IMR-90 (cell line): ENCODE results near the gene LPAR2. TPM values are rescaled to one million over a fixed set of nuclear protein-coding genes. Genes with fewer than 3 reads are reported as not detected.
A peak's percentile ranks its signal among the peaks of the same experiment; 100 is the strongest.

Source experiments
- ATAC-seq: fragments of 200-7000 bp; cut with Tn5 transposase; 2 replicates; pipeline ENCODE4 v1.9.1; 2020; ENCODE audit warnings: low read depth, mild to moderate bottlenecking, moderate library complexity
- BruUV-seq: library from RNA; stranded (reverse); fragments of 400-500 nt; replicated peaks from 2 replicates; lab custom pipeline; 2021; lab: Mats Ljungman, UMichigan
- CTCF ChIA-PET: fragments of 300-600 bp; formaldehyde crosslinking; extraction: SDS; loops from one replicate; lab custom pipeline; 2021; ENCODE audit warnings: antibody characterized with exemption; lab: Yijun Ruan, JAX
- POLR2A ChIA-PET: fragments of 300-600 bp; sonication (Branson Sonifier 250); formaldehyde crosslinking; loops from one replicate; lab custom pipeline; 2022; ENCODE audit warnings: antibody characterized with exemption; ENCODE audit not compliant: unreplicated experiment; lab: Charles Lee
- DNase-seq: peaks from one replicate; pipeline ENCODE4 v3.0.0; 2013
- H2AFZ ChIP-seq: replicated peaks from 2 replicates; pipeline ENCODE3; 2013; ENCODE audit warnings: low read length, mild to moderate bottlenecking; ENCODE audit not compliant: poor library complexity
- H2AK5ac ChIP-seq: 2 replicates; pipeline ENCODE4 v1.6.1; 2013; ENCODE audit warnings: low read depth, low read length, inconsistent platforms
- H2AK9ac ChIP-seq: replicated peaks from 2 replicates; pipeline ENCODE3; 2013; ENCODE audit warnings: mild to moderate bottlenecking, low read depth, low read length, moderate library complexity; ENCODE audit not compliant: poor library complexity
- H2BK120ac ChIP-seq: 2 replicates; pipeline ENCODE4 v1.6.1; 2013; ENCODE audit warnings: low read depth, low read length, inconsistent platforms
- H2BK15ac ChIP-seq: 3 replicates; pipeline ENCODE4 v1.6.1; 2013; ENCODE audit warnings: low read depth, low read length, inconsistent platforms
- H2BK20ac ChIP-seq: 2 replicates; pipeline ENCODE4 v1.6.1; 2013; ENCODE audit warnings: low read depth, mild to moderate bottlenecking, inconsistent platforms, low read length, moderate library complexity
- H2BK5ac ChIP-seq: 2 replicates; pipeline ENCODE4 v1.6.1; 2013; ENCODE audit warnings: mild to moderate bottlenecking, low read depth, low read length, inconsistent platforms; ENCODE audit not compliant: poor library complexity, severe bottlenecking
- H3K14ac ChIP-seq: replicated peaks from 2 replicates; pipeline ENCODE4 v1.6.1; 2013; ENCODE audit warnings: low read depth, low read length, inconsistent platforms
- H3K18ac ChIP-seq: 2 replicates; pipeline ENCODE4 v1.6.1; 2013; ENCODE audit warnings: low read depth, low read length, control low read depth
- H3K23ac ChIP-seq: 2 replicates; pipeline ENCODE4 v1.6.1; 2013; ENCODE audit warnings: low read depth, low read length, inconsistent platforms
- H3K27ac ChIP-seq: 2 replicates; pipeline ENCODE4 v1.5.1; 2013; ENCODE audit warnings: mild to moderate bottlenecking, control low read depth, low read length; ENCODE audit not compliant: insufficient read depth
- H3K27me3 ChIP-seq: 2 replicates; pipeline ENCODE4 v1.6.1; 2013; ENCODE audit warnings: low read length; ENCODE audit not compliant: control insufficient read depth, insufficient read depth
- H3K36me3 ChIP-seq: 2 replicates; pipeline ENCODE4 v1.6.1; 2013; ENCODE audit warnings: low read length, mixed read lengths; ENCODE audit not compliant: control insufficient read depth, insufficient read depth
- H3K4ac ChIP-seq: 2 replicates; pipeline ENCODE4 v1.6.1; 2013; ENCODE audit warnings: low read depth, low read length, inconsistent platforms
- H3K4me1 ChIP-seq: 2 replicates; pipeline ENCODE4 v1.6.1; 2013; ENCODE audit warnings: low read length, mixed read lengths; ENCODE audit not compliant: control insufficient read depth, insufficient read depth
- H3K4me2 ChIP-seq: 2 replicates; pipeline ENCODE4 v1.6.1; 2013; ENCODE audit warnings: low read depth, mild to moderate bottlenecking, control low read depth, low read length, moderate library complexity
- H3K4me3 ChIP-seq: 2 replicates; pipeline ENCODE4 v1.5.1; 2013; ENCODE audit warnings: low read depth, mild to moderate bottlenecking, control low read depth, low read length, moderate library complexity; ENCODE audit not compliant: insufficient read depth
- H3K56ac ChIP-seq: 2 replicates; pipeline ENCODE4 v1.6.1; 2013; ENCODE audit warnings: low read length, inconsistent platforms; ENCODE audit not compliant: insufficient read depth; ENCODE audit errors: extremely low read depth
- H3K79me1 ChIP-seq, 2 experiments: 2 replicates each; pipeline ENCODE4 v1.6.1; 2013; ENCODE audit warnings: low read length in 2 of 2, inconsistent platforms in 1 of 2, low read depth in 1 of 2
- H3K9ac ChIP-seq: 2 replicates; pipeline ENCODE4 v1.6.1; 2013; ENCODE audit warnings: low read depth, low read length, control low read depth
- H3K9me1 ChIP-seq: 2 replicates; pipeline ENCODE4 v1.6.1; 2013; ENCODE audit warnings: low read length, inconsistent platforms; ENCODE audit not compliant: insufficient read depth
- H3K9me3 ChIP-seq: 2 replicates; pipeline ENCODE4 v1.6.1; 2013; ENCODE audit warnings: low read length; ENCODE audit not compliant: control insufficient read depth, insufficient read depth
- H4K20me1 ChIP-seq: 2 replicates; pipeline ENCODE4 v1.6.1; 2013; ENCODE audit warnings: low read length, inconsistent platforms; ENCODE audit not compliant: insufficient read depth
- H4K5ac ChIP-seq: 2 replicates; pipeline ENCODE4 v1.6.1; 2013; ENCODE audit warnings: mild to moderate bottlenecking, low read depth, low read length, control low read depth
- H4K8ac ChIP-seq, 2 experiments: 2 replicates each; pipeline ENCODE4 v1.6.1; 2013; ENCODE audit warnings: low read depth in 2 of 2, low read length in 2 of 2, control low read depth in 1 of 2, inconsistent platforms in 1 of 2
- H4K91ac ChIP-seq: 2 replicates; pipeline ENCODE4 v1.6.1; 2013; ENCODE audit warnings: low read depth, low read length, inconsistent platforms; ENCODE audit not compliant: insufficient read depth
- BHLHE40 ChIP-seq: fragments of 150-350 bp; IDR thresholded peaks from 2 replicates; pipeline ENCODE4 v1.6.1; 2016; ENCODE audit warnings: mild to moderate bottlenecking, low read depth, low read length
- CEBPB ChIP-seq: IDR thresholded peaks from 2 replicates; pipeline ENCODE4 v1.6.1; 2012; ENCODE audit warnings: low read depth, low read length, improper control_type of control experiment
- CHD1 ChIP-seq: IDR thresholded peaks from 2 replicates; pipeline ENCODE4 v1.6.1; 2012; ENCODE audit warnings: low read depth, low read length, improper control_type of control experiment
- FOS ChIP-seq: fragments of 150-350 bp; IDR thresholded peaks from 2 replicates; pipeline ENCODE4 v1.6.1; 2016; ENCODE audit warnings: low read depth, low read length
- MAFK ChIP-seq: IDR thresholded peaks from 2 replicates; pipeline ENCODE4 v1.6.1; 2012; ENCODE audit warnings: low read depth, low read length, improper control_type of control experiment
- MAZ ChIP-seq: IDR thresholded peaks from 2 replicates; pipeline ENCODE4 v1.6.1; 2012; ENCODE audit warnings: low read depth, mild to moderate bottlenecking, low read length, improper control_type of control experiment, moderate library complexity, borderline replicate concordance
- MXI1 ChIP-seq: IDR thresholded peaks from 2 replicates; pipeline ENCODE4 v1.6.1; 2012; ENCODE audit warnings: low read depth, mild to moderate bottlenecking, low read length, moderate library complexity, borderline replicate concordance
- NFE2L2 ChIP-seq: fragments of 150-350 bp; IDR thresholded peaks from 2 replicates; pipeline ENCODE4 v1.6.1; 2016; ENCODE audit warnings: low read depth, mild to moderate bottlenecking, low read length
- POLR2A ChIP-seq: IDR thresholded peaks from 2 replicates; pipeline ENCODE4 v1.6.1; 2012; ENCODE audit warnings: mild to moderate bottlenecking, low read depth, low read length
- RAD21 ChIP-seq: IDR thresholded peaks from 2 replicates; pipeline ENCODE4 v1.6.1; 2012; ENCODE audit warnings: low read length, improper control_type of control experiment
- RCOR1 ChIP-seq: IDR thresholded peaks from 2 replicates; pipeline ENCODE4 v1.6.1; 2012; ENCODE audit warnings: mild to moderate bottlenecking, low read length, improper control_type of control experiment; ENCODE audit not compliant: insufficient replicate concordance
- RFX5 ChIP-seq: IDR thresholded peaks from 2 replicates; pipeline ENCODE4 v1.8.0; 2012; ENCODE audit warnings: low read depth, mild to moderate bottlenecking, low read length, moderate library complexity
- SMC3 ChIP-seq: fragments of 150-350 bp; IDR thresholded peaks from 2 replicates; pipeline ENCODE4 v1.6.1; 2016; ENCODE audit warnings: low read depth, mild to moderate bottlenecking, antibody characterized with exemption, low read length, moderate library complexity
- WGBS, 2 experiments: methylation state at CpG; one replicate each; pipeline versions ENCODE4 v1.1.5 to v1.1.7; 2013; ENCODE audit warnings: missing lambda C conversion rate in 2 of 2; ENCODE audit not compliant: insufficient read length in 1 of 2; ENCODE audit errors: extremely low coverage in 2 of 2; 5-methylcytosine and 5-hydroxymethylcytosine counted together
- dilution Hi-C: fragments of 300-500 bp; cut with HindIII; formaldehyde crosslinking; loops from one replicate; pipeline ENCODE4 v1.14.3; 2018; ENCODE audit warnings: low sequenced_read_pairs; ENCODE audit not compliant: unreplicated experiment
- in situ Hi-C: fragments of 300-500 bp; cut with MboI; formaldehyde crosslinking; loops from 3 replicates; pipeline ENCODE4 v1.14.3; 2019; ENCODE audit warnings: low sequenced_read_pairs, inconsistent platforms, mixed read lengths
- intact Hi-C: fragments of 100-400 bp; cut with micrococcal nuclease; formaldehyde crosslinking; loops from 2 replicates; pipeline ENCODE4 v1.10.0; 2022
- polyA plus RNA-seq, 3 experiments: library from polyadenylated mRNA; depleted of rRNA; stranded (reverse); fragments of >200 nt; gene quantifications; 2 replicates each; pipeline ENCODE4 v1.2.3, GENCODE V29; 2012; ENCODE audit warnings: low replicate concordance in 1 of 3
- total RNA-seq: library from RNA; depleted of rRNA; stranded (reverse); fragments of >200 nt; gene quantifications from 2 replicates; pipeline ENCODE4 v1.2.3, GENCODE V29; 2012
- TF ChIP-seq, protein P1 (sequence below): conservative IDR thresholded peaks from 2 replicates; pipeline ENCODE4 v1.5.1; 2012; ENCODE audit warnings: mild to moderate bottlenecking, low read depth, low read length, improper control_type of control experiment
- TF ChIP-seq, protein P2 (sequence below): fragments of 150-350 bp; IDR thresholded peaks from 2 replicates; pipeline ENCODE4 v1.6.1; 2017; ENCODE audit warnings: mild to moderate bottlenecking, antibody characterized with exemption, low read length, low read depth
- TF ChIP-seq, protein P3 (sequence below): fragments of 150-350 bp; IDR thresholded peaks from 2 replicates; pipeline ENCODE4 v1.6.1; 2016; ENCODE audit warnings: low read depth, mild to moderate bottlenecking, low read length, moderate library complexity, borderline replicate concordance

The LPAR2 gene
- total and polyA plus RNA-seq, 2 of the 4 experiments (the other 2 are of a cell fraction) = under 0.01 to 5.4 TPM

DNA sequence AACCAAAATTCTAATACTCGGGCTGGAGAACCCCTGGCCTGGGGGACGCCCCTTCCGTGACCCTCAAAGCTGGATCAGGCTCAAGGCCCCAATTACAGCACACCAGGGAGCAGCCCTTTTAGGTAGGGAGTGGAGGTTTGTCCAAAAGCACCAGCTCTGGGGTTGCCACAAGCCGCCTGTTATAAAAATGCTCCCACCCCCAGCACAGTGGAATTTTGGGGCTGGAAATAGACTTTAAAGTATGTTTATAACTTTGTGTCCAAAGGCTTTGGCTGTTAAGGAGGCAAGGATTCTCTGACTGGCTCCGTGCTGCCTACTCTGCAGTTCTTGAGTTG, 16.0 kb upstream of the LPAR2 start:
- Histone ChIP-seq H2AFZ (peak overlapping the region; percentile 94), H3K9ac (no peak overlapping the region), H3K27ac (no peak overlapping the region), H3K9me1 (peaks cover 3% of the 10 kb centered on the region; the same call in 1 of the 2 replicates), H2AK5ac (no peak overlapping the region), H3K36me3 (peaks cover 30% of the 10 kb centered on the region), H2BK15ac (no peak overlapping the region), H2BK120ac (no peak overlapping the region), H3K9me3 (no peaks in the 10 kb centered on the region), H4K5ac (no peak overlapping the region), H2BK5ac (no peak overlapping the region), H3K14ac (no peak overlapping the region), H3K4me3 (no peak overlapping the region), H2BK20ac (no peak overlapping the region), H3K4me1 (0 out of 2 replicates have a peak, but pooled peaks cover 2% of the 10 kb centered on the region), H4K91ac (no peak overlapping the region), H4K8ac (no peak overlapping the region), H2AK9ac (peak overlapping the region; percentile 60), H3K56ac (no peak overlapping the region), H3K18ac (no peak overlapping the region), H4K20me1 (0 out of 2 replicates have a peak, but pooled peaks cover 3% of the 10 kb centered on the region), H3K4me2 (no peak overlapping the region), H3K79me1 (peaks cover 3 to 19% of the 10 kb centered on the region in 2 experiments), H3K27me3 (no peaks in the 10 kb centered on the region), H3K4ac (no peak overlapping the region), H3K23ac (no peak overlapping the region)
- in situ Hi-C loops (loop anchor here (5.0 to 25.0 kb wide), 2 partner anchors 107 to 257 kb away; partner anchors contain the start of gene CILP2), intact Hi-C loops (loop anchor here (5.0 kb wide), 1 partner anchor 92 kb away; no protein-coding TSS in a partner anchor), dilution Hi-C loops (no loop called here)
- no CpG with 5 or more reads among the region's 5 CpGs for WGBS, 2 experiments
- ATAC-seq = no peak; the same call in 1 of the 2 replicates
- ChIA-PET CTCF (interaction anchor here (0.5 to 1.7 kb wide), 5 partner anchors 10 to 115 kb away, joined by 3 to 11 read pairs (median 3); no protein-coding TSS in a partner anchor), POLR2A (no interaction called here)
- no TSS peak for BruUV-seq
- no peak for DNase-seq
- TF ChIP-seq MAFK (no peak), FOS (no peak), CEBPB (no peak), RFX5 (no peak), MAZ (no peak), BHLHE40 (no peak), SMC3 (no peak), MXI1 (no peak; the same call in 1 of the 2 replicates), RAD21 (no peak), CHD1 (no peak), RCOR1 (no peak), NFE2L2 (no peak), POLR2A (no peak)
- TF ChIP-seq, protein P1, sequence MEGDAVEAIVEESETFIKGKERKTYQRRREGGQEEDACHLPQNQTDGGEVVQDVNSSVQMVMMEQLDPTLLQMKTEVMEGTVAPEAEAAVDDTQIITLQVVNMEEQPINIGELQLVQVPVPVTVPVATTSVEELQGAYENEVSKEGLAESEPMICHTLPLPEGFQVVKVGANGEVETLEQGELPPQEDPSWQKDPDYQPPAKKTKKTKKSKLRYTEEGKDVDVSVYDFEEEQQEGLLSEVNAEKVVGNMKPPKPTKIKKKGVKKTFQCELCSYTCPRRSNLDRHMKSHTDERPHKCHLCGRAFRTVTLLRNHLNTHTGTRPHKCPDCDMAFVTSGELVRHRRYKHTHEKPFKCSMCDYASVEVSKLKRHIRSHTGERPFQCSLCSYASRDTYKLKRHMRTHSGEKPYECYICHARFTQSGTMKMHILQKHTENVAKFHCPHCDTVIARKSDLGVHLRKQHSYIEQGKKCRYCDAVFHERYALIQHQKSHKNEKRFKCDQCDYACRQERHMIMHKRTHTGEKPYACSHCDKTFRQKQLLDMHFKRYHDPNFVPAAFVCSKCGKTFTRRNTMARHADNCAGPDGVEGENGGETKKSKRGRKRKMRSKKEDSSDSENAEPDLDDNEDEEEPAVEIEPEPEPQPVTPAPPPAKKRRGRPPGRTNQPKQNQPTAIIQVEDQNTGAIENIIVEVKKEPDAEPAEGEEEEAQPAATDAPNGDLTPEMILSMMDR = no peak
- TF ChIP-seq, protein P2, sequence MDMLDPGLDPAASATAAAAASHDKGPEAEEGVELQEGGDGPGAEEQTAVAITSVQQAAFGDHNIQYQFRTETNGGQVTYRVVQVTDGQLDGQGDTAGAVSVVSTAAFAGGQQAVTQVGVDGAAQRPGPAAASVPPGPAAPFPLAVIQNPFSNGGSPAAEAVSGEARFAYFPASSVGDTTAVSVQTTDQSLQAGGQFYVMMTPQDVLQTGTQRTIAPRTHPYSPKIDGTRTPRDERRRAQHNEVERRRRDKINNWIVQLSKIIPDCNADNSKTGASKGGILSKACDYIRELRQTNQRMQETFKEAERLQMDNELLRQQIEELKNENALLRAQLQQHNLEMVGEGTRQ = no peak
- TF ChIP-seq, protein P3, sequence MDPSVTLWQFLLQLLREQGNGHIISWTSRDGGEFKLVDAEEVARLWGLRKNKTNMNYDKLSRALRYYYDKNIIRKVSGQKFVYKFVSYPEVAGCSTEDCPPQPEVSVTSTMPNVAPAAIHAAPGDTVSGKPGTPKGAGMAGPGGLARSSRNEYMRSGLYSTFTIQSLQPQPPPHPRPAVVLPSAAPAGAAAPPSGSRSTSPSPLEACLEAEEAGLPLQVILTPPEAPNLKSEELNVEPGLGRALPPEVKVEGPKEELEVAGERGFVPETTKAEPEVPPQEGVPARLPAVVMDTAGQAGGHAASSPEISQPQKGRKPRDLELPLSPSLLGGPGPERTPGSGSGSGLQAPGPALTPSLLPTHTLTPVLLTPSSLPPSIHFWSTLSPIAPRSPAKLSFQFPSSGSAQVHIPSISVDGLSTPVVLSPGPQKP = no peak
